Fibroblast of villous mesenchyme (primary cell): ENCODE data around the gene PPAT. TPM values are rescaled to one million over a fixed set of nuclear protein-coding genes. Genes with fewer than 3 reads are reported as not detected.

Source experiments
- DNase-seq: peaks from one replicate; pipeline ENCODE4 v3.0.0-alpha.2; 2010; ENCODE audit warnings: low read depth
- H3K4me3 ChIP-seq: 2 replicates; pipeline ENCODE4 v1.5.1; 2011; ENCODE audit warnings: low read depth, mild to moderate bottlenecking, low read length
- CTCF ChIP-seq: IDR thresholded peaks from 2 replicates; pipeline ENCODE4 v1.5.1; 2012; ENCODE audit warnings: low read depth, mild to moderate bottlenecking, low read length; ENCODE audit not compliant: insufficient read depth
- total RNA-seq: library from RNA; depleted of rRNA; stranded (reverse); fragments of >200 nt; gene quantifications from 2 replicates; pipeline ENCODE4 v1.2.3, GENCODE V29; 2012

PPAT gene
- total RNA-seq, 1 donor, result 25.5 TPM

GRCh38 chr4:56409511-56410090 is 25.8 kb downstream of the PPAT start:
- no peak for TF ChIP-seq CTCF
- no peak for DNase-seq
- no peak overlapping the region for H3K4me3 ChIP-seq

GRCh38 chr4:56408978-56409377 is 26.4 kb downstream of the PPAT start:
- DNase-seq, result no peak
- no peak for TF ChIP-seq CTCF
- H3K4me3 ChIP-seq, result no peak overlapping the region

- no peak overlapping the region for H3K4me3 ChIP-seq
- TF ChIP-seq CTCF, result no peak
- no peak for DNase-seq
These were observed 29.3 kb downstream of the PPAT start for GRCh38 chr4:56406151-56406550.

GRCh38 chr4:56405016-56405415 is 30.4 kb downstream of the PPAT start:
- H3K4me3 ChIP-seq, result no peak overlapping the region
- DNase-seq, result no peak
- no peak for TF ChIP-seq CTCF

GRCh38 chr4:56400560-56400959 is 34.9 kb downstream of the PPAT start:
- no peak for TF ChIP-seq CTCF
- DNase-seq, result no peak
- H3K4me3 ChIP-seq, result no peak overlapping the region

GRCh38 chr4:56391270-56391669 is 44.1 kb downstream of the PPAT start:
- no peak for DNase-seq

More at GRCh38 chr4:56391270-56391669, 44.1 kb downstream of the PPAT start:
- TF ChIP-seq CTCF, result no peak
- H3K4me3 ChIP-seq, result no peak overlapping the region
